HUES6 (cell line): ENCODE measurements around the gene NCLN.
"Not testable (repeated sequence)": the region's sequence is repeated elsewhere in the genome, so short reads cannot be mapped to it uniquely, and the experiment has no call there.

Experiments used
- H3K27ac ChIP-seq: 2 replicates; pipeline ENCODE4 v1.7.0; 2013; ENCODE audit warnings: low read depth, mild to moderate bottlenecking, low read length, inconsistent platforms
- H3K27me3 ChIP-seq: 2 replicates; pipeline ENCODE4 v1.6.1; 2013; ENCODE audit warnings: low read length; ENCODE audit not compliant: control insufficient read depth, insufficient read depth
- H3K36me3 ChIP-seq: 2 replicates; pipeline ENCODE4 v1.6.1; 2013; ENCODE audit warnings: low read length; ENCODE audit not compliant: control insufficient read depth, insufficient read depth
- H3K4me1 ChIP-seq: 2 replicates; pipeline ENCODE4 v1.6.1; 2013; ENCODE audit warnings: low read length; ENCODE audit not compliant: control insufficient read depth, insufficient read depth
- H3K4me3 ChIP-seq: 2 replicates; pipeline ENCODE4 v1.5.1; 2013; ENCODE audit warnings: low read depth, low read length
- H3K9ac ChIP-seq: one replicate; pipeline ENCODE4 v1.6.1; 2013; ENCODE audit warnings: mild to moderate bottlenecking, low read length
- H3K9me3 ChIP-seq: 2 replicates; pipeline ENCODE4 v1.6.1; 2013; ENCODE audit warnings: low read depth, low read length; ENCODE audit not compliant: control insufficient read depth, insufficient read depth

The NCLN gene

DNA sequence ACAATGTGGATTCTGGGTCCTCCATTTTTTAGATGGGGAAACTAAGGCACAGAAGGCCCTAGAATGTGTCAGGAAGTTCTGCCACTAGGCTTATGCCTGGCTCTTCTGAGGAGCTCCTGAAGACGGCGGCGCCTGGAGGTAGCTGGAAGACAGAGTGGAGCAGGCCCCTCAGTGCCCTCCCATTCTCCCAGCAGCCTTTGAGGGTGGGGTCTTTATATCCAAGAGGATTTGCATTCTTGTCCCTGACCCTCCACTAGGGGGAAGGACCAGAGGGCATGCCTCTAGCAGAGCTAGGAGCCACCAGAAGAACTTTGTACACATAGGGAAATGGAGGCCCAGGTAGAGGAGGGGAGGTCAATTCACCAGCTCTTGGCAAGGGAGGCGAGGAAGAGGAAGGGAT, 48.1 kb downstream of the NCLN start:
- H3K27ac ChIP-seq: no peak overlapping the region
- H3K9me3 ChIP-seq: no peaks in the 10 kb centered on the region
- H3K27me3 ChIP-seq: peaks cover 31% of the 10 kb centered on the region; the same call in 1 of the 2 replicates
- H3K4me1 ChIP-seq: no peaks in the 10 kb centered on the region
- no peak overlapping the region for H3K4me3 ChIP-seq
- no peaks in the 10 kb centered on the region for H3K36me3 ChIP-seq
- no peak overlapping the region for H3K9ac ChIP-seq

DNA sequence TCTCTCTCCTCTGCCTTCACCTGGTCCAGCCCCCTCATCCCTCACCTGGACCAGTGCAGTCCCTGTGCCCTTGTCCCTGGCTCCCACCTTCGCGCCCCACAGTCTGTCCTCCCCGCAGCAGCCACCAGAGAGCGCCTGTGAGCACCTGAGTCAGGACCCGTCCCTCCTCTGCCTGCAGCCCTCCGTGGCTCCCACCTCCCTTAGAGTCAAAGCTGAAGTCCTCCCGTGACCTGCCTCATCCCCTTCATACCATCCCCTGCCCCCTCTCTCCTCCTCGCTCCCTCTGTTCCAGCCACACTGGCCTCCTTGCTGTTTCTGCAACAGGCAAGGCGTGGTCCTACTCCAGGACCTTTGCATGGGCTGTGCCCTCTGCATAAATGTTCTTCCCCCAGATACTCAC, 49.1 kb downstream of the NCLN start:
- no peak overlapping the region for H3K4me3 ChIP-seq
- H3K4me1 ChIP-seq: no peaks in the 10 kb centered on the region
- H3K9ac ChIP-seq: no peak overlapping the region
- H3K27me3 ChIP-seq: peaks cover 21% of the 10 kb centered on the region; the same call in 1 of the 2 replicates
- H3K9me3 ChIP-seq: no peaks in the 10 kb centered on the region
- H3K27ac ChIP-seq: no peak overlapping the region
- no peaks in the 10 kb centered on the region for H3K36me3 ChIP-seq

GRCh38 chr19:3235604-3236003, 49.9 kb downstream of the NCLN start:
- not testable (repeated sequence) for H3K36me3 ChIP-seq, H3K4me1 ChIP-seq, H3K9ac ChIP-seq, H3K4me3 ChIP-seq, H3K9me3 ChIP-seq, H3K27ac ChIP-seq
- peaks cover 13% of the 10 kb centered on the region; the same call in 1 of the 2 replicates for H3K27me3 ChIP-seq

- Histone ChIP-seq H3K9ac (no peak overlapping the region), H3K4me1 (no peaks in the 10 kb centered on the region), H3K9me3 (no peaks in the 10 kb centered on the region)
Observed at GRCh38 chr19:3236272-3236671, 50.5 kb downstream of the NCLN start.

DNA sequence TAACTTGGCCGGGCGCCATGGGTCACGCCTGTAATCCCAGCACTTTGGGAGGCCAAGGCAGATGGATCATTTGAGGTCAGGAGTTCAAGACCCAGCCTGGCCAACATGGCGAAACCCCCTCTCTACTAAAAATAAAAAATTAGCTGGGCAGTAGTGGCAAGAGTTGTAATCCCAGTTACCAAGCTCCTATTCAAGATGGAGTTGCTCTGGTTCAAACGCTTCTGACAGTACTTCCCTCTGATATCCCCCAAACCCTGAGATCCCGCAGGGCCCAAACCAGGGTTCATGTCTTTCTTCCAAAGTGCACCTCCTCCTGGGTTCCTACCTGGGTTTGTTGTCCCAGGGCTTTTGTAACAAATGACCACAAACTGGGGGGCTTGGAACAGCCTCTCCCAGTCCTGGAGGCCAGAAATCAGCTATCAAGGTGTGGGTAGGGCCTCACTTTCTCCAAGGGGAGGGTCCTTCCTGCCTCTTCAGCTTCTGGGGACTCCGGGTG, 52.4 kb downstream of the NCLN start:
- Histone ChIP-seq H3K4me3 (no peak overlapping the region), H3K9me3 (no peaks in the 10 kb centered on the region), H3K27ac (no peak overlapping the region), H3K27me3 (peaks cover 9% of the 10 kb centered on the region; the same call in 1 of the 2 replicates), H3K36me3 (no peaks in the 10 kb centered on the region), H3K9ac (no peak overlapping the region), H3K4me1 (no peaks in the 10 kb centered on the region)

More at GRCh38 chr19:3236272-3236671, 50.5 kb downstream of the NCLN start:
- Histone ChIP-seq H3K27ac (no peak overlapping the region), H3K36me3 (no peaks in the 10 kb centered on the region), H3K4me3 (no peak overlapping the region), H3K27me3 (peaks cover 7% of the 10 kb centered on the region; the same call in 1 of the 2 replicates)

GRCh38 chr19:3239367-3239766, 53.6 kb downstream of the NCLN start:
- no peaks in the 10 kb centered on the region for H3K36me3 ChIP-seq
- no peaks in the 10 kb centered on the region for H3K4me1 ChIP-seq
- no peak overlapping the region for H3K9ac ChIP-seq
- H3K27me3 ChIP-seq: peaks cover 5% of the 10 kb centered on the region; the same call in 1 of the 2 replicates
- no peak overlapping the region for H3K27ac ChIP-seq
- no peak overlapping the region for H3K4me3 ChIP-seq
- no peaks in the 10 kb centered on the region for H3K9me3 ChIP-seq

DNA sequence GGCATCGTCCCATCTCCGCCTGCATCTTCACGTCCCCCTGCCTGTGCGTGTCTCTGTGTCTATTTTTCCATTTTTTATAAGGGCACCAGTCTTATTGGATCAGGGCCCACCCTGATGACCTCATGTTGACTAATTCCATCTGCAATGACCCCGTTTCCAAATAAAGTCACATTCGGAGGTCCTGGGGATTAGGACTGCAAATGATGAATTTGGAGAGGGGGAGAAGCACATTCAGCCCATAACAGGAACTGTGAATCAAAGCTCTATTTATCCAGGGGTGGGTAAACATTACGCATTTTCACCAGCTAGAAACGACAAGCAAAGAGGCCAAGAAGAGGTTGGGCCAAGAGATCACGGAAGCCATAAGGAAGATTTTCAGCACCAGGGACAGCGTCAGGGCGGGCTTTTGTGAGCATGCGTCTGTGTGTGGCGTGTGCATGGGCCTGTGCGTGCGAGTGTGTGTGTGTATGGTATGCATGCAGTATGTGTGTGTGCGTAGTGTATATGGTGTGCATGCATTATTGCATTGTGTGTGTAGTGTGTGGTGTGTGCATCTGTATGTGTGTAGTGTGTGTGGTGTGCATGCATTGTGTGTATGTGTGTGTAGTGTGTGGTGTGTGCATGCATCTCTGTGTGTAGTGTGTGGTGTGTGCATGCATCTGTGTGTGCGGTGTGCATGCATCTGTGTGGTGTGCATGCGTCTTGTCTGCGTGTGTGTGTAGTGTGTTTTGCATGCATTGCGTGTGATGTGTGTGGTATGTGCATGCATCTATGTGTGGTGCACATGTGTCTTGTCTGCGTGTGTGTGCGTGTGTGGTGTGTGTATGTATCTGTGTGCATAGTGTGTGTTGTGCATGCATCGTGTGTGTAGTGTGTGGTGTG, 58.3 kb downstream of the NCLN start:
- no peak overlapping the region for H3K9ac ChIP-seq
- H3K36me3 ChIP-seq: no peaks in the 10 kb centered on the region
- no peaks in the 10 kb centered on the region for H3K9me3 ChIP-seq
- H3K4me3 ChIP-seq: no peak overlapping the region
- no peak overlapping the region for H3K27ac ChIP-seq
- H3K4me1 ChIP-seq: no peaks in the 10 kb centered on the region
- H3K27me3 ChIP-seq: peaks cover 3% of the 10 kb centered on the region; the same call in 1 of the 2 replicates

GRCh38 chr19:3245050-3245449, 59.3 kb downstream of the NCLN start:
- Histone ChIP-seq H3K4me1 (no peaks in the 10 kb centered on the region), H3K36me3 (no peaks in the 10 kb centered on the region), H3K9ac (no peak overlapping the region), H3K4me3 (no peak overlapping the region), H3K9me3 (no peaks in the 10 kb centered on the region), H3K27ac (no peak overlapping the region), H3K27me3 (peaks cover 3% of the 10 kb centered on the region; the same call in 1 of the 2 replicates)

DNA sequence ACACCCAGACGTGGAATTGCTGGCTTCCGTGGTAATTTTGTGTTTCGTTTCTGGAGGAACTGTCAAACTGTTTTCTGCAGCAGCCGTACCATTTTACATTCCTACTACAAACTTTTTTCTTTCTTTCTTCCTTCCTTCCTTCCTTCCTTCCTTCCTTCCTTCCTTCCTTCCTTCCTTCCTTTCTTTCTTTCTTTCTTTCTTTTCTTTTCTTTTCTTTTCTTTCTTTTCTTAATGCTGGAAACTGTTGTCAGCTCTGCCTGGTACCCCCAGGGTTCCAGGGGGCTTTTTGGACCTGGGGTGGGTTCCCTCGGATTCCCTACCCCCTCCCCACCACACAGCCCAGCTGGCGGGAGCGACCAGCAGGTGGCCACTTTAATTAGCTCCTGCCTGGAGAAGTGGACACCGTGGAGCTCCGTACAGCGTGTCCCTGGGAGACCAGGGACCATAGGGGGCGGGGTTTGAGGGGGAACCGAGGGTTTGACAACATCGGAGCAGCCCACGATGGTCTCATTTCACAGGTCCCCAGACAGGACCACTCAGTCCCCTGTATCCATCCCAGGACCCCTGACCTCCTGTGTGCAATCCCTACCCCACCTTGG, 63.1 kb downstream of the NCLN start:
- no peaks in the 10 kb centered on the region for H3K36me3 ChIP-seq
- no peak overlapping the region for H3K9ac ChIP-seq
- no peaks in the 10 kb centered on the region for H3K4me1 ChIP-seq
- H3K27me3 ChIP-seq: no peaks in the 10 kb centered on the region; the same call in 1 of the 2 replicates
- peaks cover 8% of the 10 kb centered on the region for H3K9me3 ChIP-seq
- H3K27ac ChIP-seq: no peak overlapping the region
- H3K4me3 ChIP-seq: no peak overlapping the region

- Histone ChIP-seq H3K4me3 (no peak overlapping the region), H3K27ac (no peak overlapping the region), H3K9ac (no peak overlapping the region), H3K4me1 (no peaks in the 10 kb centered on the region), H3K36me3 (no peaks in the 10 kb centered on the region), H3K9me3 (peaks cover 12% of the 10 kb centered on the region), H3K27me3 (no peaks in the 10 kb centered on the region; the same call in 1 of the 2 replicates)
Observed at GRCh38 chr19:3249408-3249807, 63.7 kb downstream of the NCLN start.

DNA sequence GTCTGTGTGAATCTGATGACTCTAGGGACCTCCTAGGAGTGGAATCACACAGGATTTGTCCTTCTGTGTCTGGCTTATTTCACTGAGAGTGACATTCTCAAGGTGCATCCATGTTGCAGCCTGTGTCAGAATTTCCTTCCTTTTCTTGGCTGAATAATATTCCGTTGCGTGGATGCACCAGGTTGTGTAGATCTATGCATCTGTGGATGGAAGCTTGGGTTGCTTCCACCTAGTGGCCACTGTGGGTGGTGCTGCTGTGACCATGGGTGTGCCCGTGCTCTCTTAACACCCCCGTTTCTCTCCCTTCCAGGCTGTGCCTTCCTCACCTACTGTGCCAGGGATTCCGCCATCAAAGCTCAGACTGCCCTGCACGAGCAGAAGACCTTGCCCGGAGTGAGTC, 64.9 kb downstream of the NCLN start:
- no peak overlapping the region for H3K9ac ChIP-seq
- no peaks in the 10 kb centered on the region for H3K4me1 ChIP-seq
- no peak overlapping the region for H3K4me3 ChIP-seq
- no peaks in the 10 kb centered on the region; the same call in 1 of the 2 replicates for H3K27me3 ChIP-seq
- no peak overlapping the region for H3K27ac ChIP-seq
- no peaks in the 10 kb centered on the region for H3K36me3 ChIP-seq
- peaks cover 14% of the 10 kb centered on the region for H3K9me3 ChIP-seq
